Right lung (tissue), 5 donors: ENCODE measurements around the gene VWCE. TPM values are rescaled to one million over a fixed set of nuclear protein-coding genes. Genes with fewer than 3 reads are reported as not detected.
"Not testable (repeated sequence)": the region's sequence is repeated elsewhere in the genome, so short reads cannot be mapped to it uniquely, and the experiment has no call there.

Experiments
- DNase-seq, 2 donors: peaks; one replicate each; pipeline ENCODE4 v3.0.0-alpha.2; 2013
- polyA plus RNA-seq, 5 donors: library from polyadenylated mRNA; unstranded; fragments of 120-200 nt; gene quantifications; one replicate each; pipeline versions ENCODE4 v1.2.1 to v1.2.3, GENCODE V29; 2013; ENCODE audit warnings: inconsistent platforms in 1 of 5, low replicate concordance in 1 of 5; ENCODE audit not compliant: insufficient read length in 5 of 5, insufficient read depth in 1 of 5

VWCE gene
- polyA plus RNA-seq, 5 donors = 0.94 to 2.3 (median 1.8) TPM

GRCh38 chr11:61212202-61212601 is 82.9 kb downstream of the VWCE start:
- not testable (repeated sequence) for DNase-seq

- not testable (repeated sequence) for DNase-seq
These were observed 83.7 kb downstream of the VWCE start for GRCh38 chr11:61211327-61211952.

GRCh38 chr11:61210629-61211028 is 84.5 kb downstream of the VWCE start:
- DNase-seq = not testable (repeated sequence)

Other genes starting within 250 kb of the VWCE start
- under 1 TPM; 0.14 to 0.35 (median 0.23) TPM for gene CD5, start 192.8 kb downstream of the VWCE start, polyA plus RNA-seq
- gene VPS37C, start 133.9 kb downstream of the VWCE start, polyA plus RNA-seq = 10 to 100 TPM; 12.3 to 19.7 (median 15.6) TPM
- under 1 TPM; 0.10 to 0.26 (median 0.13) TPM for gene PGA3, start 91.8 kb downstream of the VWCE start, polyA plus RNA-seq
- 1 to 10 TPM in 1 of 5 donors, under 1 TPM in 4; 0.18 to 1.3 (median 0.67) TPM for gene PGA4, start 73.0 kb downstream of the VWCE start, polyA plus RNA-seq
- gene PGA5, start 54.1 kb downstream of the VWCE start, polyA plus RNA-seq = under 1 TPM in 3 of 5 donors, not detected in 2; 0.16 to 0.53 (median 0.37) TPM
- 100 to 1,000 TPM; 164 to 194 (median 176) TPM for gene DDB1, start 37.8 kb upstream of the VWCE start, polyA plus RNA-seq
- 10 to 100 TPM; 24.2 to 37.4 (median 35.4) TPM for gene TKFC, start 37.9 kb upstream of the VWCE start, polyA plus RNA-seq
- 10 to 100 TPM; 27.1 to 40.0 (median 33.6) TPM for gene CYB561A3, start 66.6 kb upstream of the VWCE start, polyA plus RNA-seq
- 10 to 100 TPM; 42.7 to 56.1 (median 48.8) TPM for gene TMEM138, start 67.1 kb upstream of the VWCE start, polyA plus RNA-seq
- 10 to 100 TPM; 31.1 to 37.9 (median 35.0) TPM for gene TMEM216, start 97.3 kb upstream of the VWCE start, polyA plus RNA-seq
- gene CPSF7, start 134.7 kb upstream of the VWCE start, polyA plus RNA-seq = 100 to 1,000 TPM in 4 of 5 donors, 10 to 100 TPM in 1; 97.9 to 126 (median 112) TPM
- gene SDHAF2, start 134.8 kb upstream of the VWCE start, polyA plus RNA-seq = 10 to 100 TPM; 35.7 to 46.9 (median 40.3) TPM
- 1 to 10 TPM in 4 of 5 donors, under 1 TPM in 1; 0.37 to 4.3 (median 2.3) TPM for gene LRRC10B, start 213.4 kb upstream of the VWCE start, polyA plus RNA-seq